Keratinocyte (primary cell): Measurements from ENCODE around the gene MOSMO. TPM values are rescaled to one million over a fixed set of nuclear protein-coding genes. Genes with fewer than 3 reads are reported as not detected.
"Not testable (repeated sequence)": the region's sequence is repeated elsewhere in the genome, so short reads cannot be mapped to it uniquely, and the experiment has no call there.

Experiments used
- DNase-seq: peaks from one replicate; pipeline ENCODE4 v3.0.0-alpha.2; 2011; ENCODE audit warnings: low read depth, missing footprints, low spot score
- FAIRE-seq: peaks from 2 replicates; lab custom pipeline; 2011; peaks lifted over from hg19 to GRCh38; lab: Jason Lieb, UNC
- H2AFZ ChIP-seq: 2 replicates; pipeline ENCODE4 v1.6.0; 2012; ENCODE audit warnings: low read length, control low read depth, inconsistent platforms; ENCODE audit not compliant: control insufficient read depth
- H3K27ac ChIP-seq: 2 replicates; pipeline ENCODE4 v1.5.1; 2011; ENCODE audit warnings: low read length; ENCODE audit not compliant: control insufficient read depth, insufficient read depth
- H3K27me3 ChIP-seq: 3 replicates; pipeline ENCODE4 v1.6.0; 2011; ENCODE audit warnings: low read length; ENCODE audit not compliant: control insufficient read depth, insufficient read depth; ENCODE audit errors: extremely low read depth
- H3K36me3 ChIP-seq, 2 experiments: 2 replicates in 1 of 2; 3 replicates in 1 of 2; pipeline ENCODE4 v1.5.1; 2011; ENCODE audit warnings: low read length in 2 of 2, mild to moderate bottlenecking in 1 of 2; ENCODE audit not compliant: control insufficient read depth in 2 of 2, insufficient read depth in 2 of 2; ENCODE audit errors: extremely low read depth in 1 of 2
- H3K4me1 ChIP-seq: 3 replicates; pipeline ENCODE4 v1.5.1; 2011; ENCODE audit warnings: low read length; ENCODE audit not compliant: control insufficient read depth, insufficient read depth; ENCODE audit errors: extremely low read depth
- H3K4me2 ChIP-seq: 3 replicates; pipeline ENCODE4 v1.6.0; 2011; ENCODE audit warnings: low read depth, low read length; ENCODE audit not compliant: control insufficient read depth, insufficient read depth; ENCODE audit errors: extremely low read depth
- H3K4me3 ChIP-seq, 3 experiments: fragments of 200-600 bp in 1 of 3; sonication (generic) in 1 of 3; 2 replicates in 2 of 3; 3 replicates in 1 of 3; pipeline ENCODE4 v1.5.1; 2011 to 2016; ENCODE audit warnings: low read length in 3 of 3, mild to moderate bottlenecking in 3 of 3, control low read depth in 2 of 3, inconsistent platforms in 1 of 3, low read depth in 1 of 3, mixed read lengths in 1 of 3, mixed run types in 1 of 3, moderate library complexity in 1 of 3; ENCODE audit not compliant: control insufficient read depth in 2 of 3, insufficient read depth in 2 of 3; ENCODE audit errors: extremely low read depth in 1 of 3
- H3K79me2 ChIP-seq: 2 replicates; pipeline ENCODE4 v1.6.0; 2012; ENCODE audit warnings: low read length; ENCODE audit not compliant: control insufficient read depth, insufficient read depth
- H3K9ac ChIP-seq: 3 replicates; pipeline ENCODE4 v1.6.0; 2011; ENCODE audit warnings: low read length; ENCODE audit not compliant: control insufficient read depth, insufficient read depth; ENCODE audit errors: extremely low read depth
- H3K9me1 ChIP-seq: 3 replicates; pipeline ENCODE4 v1.6.0; 2011; ENCODE audit warnings: low read length; ENCODE audit not compliant: control insufficient read depth, insufficient read depth; ENCODE audit errors: extremely low read depth
- H3K9me3 ChIP-seq: 2 replicates; pipeline ENCODE4 v1.5.1; 2012; ENCODE audit warnings: low read depth, low read length; ENCODE audit not compliant: control insufficient read depth
- H4K20me1 ChIP-seq: 3 replicates; pipeline ENCODE4 v1.6.0; 2011; ENCODE audit warnings: low read length; ENCODE audit not compliant: control insufficient read depth, insufficient read depth; ENCODE audit errors: extremely low read depth
- CTCF ChIP-seq, 3 experiments: IDR thresholded peaks in 1 of 3; conservative IDR thresholded peaks in 1 of 3; optimal IDR thresholded peaks in 1 of 3; 2 replicates in 2 of 3; 3 replicates in 1 of 3; pipeline versions ENCODE3 to v1.5.1; 2011; ENCODE audit warnings: low read length in 3 of 3, mild to moderate bottlenecking in 3 of 3, moderate library complexity in 2 of 3, control low read depth in 1 of 3, inconsistent platforms in 1 of 3; ENCODE audit not compliant: insufficient read depth in 2 of 3; ENCODE audit errors: extremely low read depth in 1 of 3
- EZH2 ChIP-seq: IDR thresholded peaks from one replicate; pipeline ENCODE4 v1.6.1; 2012; ENCODE audit warnings: inconsistent platforms, mild to moderate bottlenecking, low read length, moderate library complexity
- dilution Hi-C: fragments of 300-500 bp; cut with MboI; formaldehyde crosslinking; loops from one replicate; pipeline ENCODE4 v1.7.0; 2020; ENCODE audit warnings: low sequenced_read_pairs; ENCODE audit not compliant: extremely low pct_ligation_motif_present
- polyA plus RNA-seq, 5 experiments: library from polyadenylated mRNA; depleted of rRNA in 3 of 5; stranded (reverse) in 3 of 5; stranded (forward) in 1 of 5; unstranded in 1 of 5; fragments of >200 nt; gene quantifications; 1 replicate in 1 of 5; 2 replicates in 3 of 5; 3 replicates in 1 of 5; pipeline versions ENCODE4 v1.2.1 to v1.2.3, GENCODE V29; 2011 to 2012; ENCODE audit warnings: missing spikeins in 2 of 5, low read depth in 1 of 5, low replicate concordance in 1 of 5

Gene MOSMO
- polyA plus RNA-seq, 1 donor (not counting 4 experiments of a cell fraction or from before 2014, with no cell fraction given) = 26.2 TPM

GRCh38 chr16:22103441-22103840, 95.5 kb downstream of the MOSMO start:
- H3K9ac ChIP-seq = no peak overlapping the region
- H3K4me2 ChIP-seq = no peak overlapping the region
- H3K4me1 ChIP-seq = no peaks in the 10 kb centered on the region
- H3K27me3 ChIP-seq = peaks cover 15% of the 10 kb centered on the region
- dilution Hi-C loops = no loop called here
- no peaks in the 10 kb centered on the region for H4K20me1 ChIP-seq
- H3K36me3 ChIP-seq = no peaks in the 10 kb centered on the region
- TF ChIP-seq CTCF (optimal IDR thresholded peaks at IDR 0.05 in 1 of 3, IDR thresholded peaks at IDR 0.05 in 1 of 3, conservative IDR thresholded peaks at IDR 0.05 in 1 of 3; ENCODE audit: extremely low read depth in 1 of 3, insufficient read depth in 2 of 3, low read length in 3 of 3) = no peak
- no peak for TF ChIP-seq EZH2
- H3K9me3 ChIP-seq = no peaks in the 10 kb centered on the region
- no peaks in the 10 kb centered on the region for H3K79me2 ChIP-seq
- no peak overlapping the region for H2AFZ ChIP-seq
- H3K9me1 ChIP-seq = no peaks in the 10 kb centered on the region
- no peak overlapping the region for H3K27ac ChIP-seq
- H3K4me3 ChIP-seq = no peak overlapping the region
- DNase-seq = no peak
- no peak for FAIRE-seq

- no peak overlapping the region for H3K27ac ChIP-seq
- no peak overlapping the region for H2AFZ ChIP-seq
- dilution Hi-C loops = no loop called here
- DNase-seq (no peak), FAIRE-seq (no peak)
- H3K4me3 ChIP-seq = no peak overlapping the region
- no peaks in the 10 kb centered on the region for H3K4me1 ChIP-seq
- H4K20me1 ChIP-seq = no peaks in the 10 kb centered on the region
- H3K9me3 ChIP-seq = no peaks in the 10 kb centered on the region
- TF ChIP-seq CTCF (optimal IDR thresholded peaks at IDR 0.05 in 1 of 3, IDR thresholded peaks at IDR 0.05 in 1 of 3, conservative IDR thresholded peaks at IDR 0.05 in 1 of 3; ENCODE audit: extremely low read depth in 1 of 3, insufficient read depth in 2 of 3, low read length in 3 of 3) (no peak), EZH2 (no peak)
- no peaks in the 10 kb centered on the region for H3K9me1 ChIP-seq
- peaks cover 35% of the 10 kb centered on the region for H3K27me3 ChIP-seq
- H3K36me3 ChIP-seq = no peaks in the 10 kb centered on the region
- H3K9ac ChIP-seq = no peak overlapping the region
- no peaks in the 10 kb centered on the region for H3K79me2 ChIP-seq
- H3K4me2 ChIP-seq = no peak overlapping the region
These were observed 101.5 kb downstream of the MOSMO start for GRCh38 chr16:22109258-22109898.

GRCh38 chr16:22111629-22112028, 103.7 kb downstream of the MOSMO start:
- H3K79me2 ChIP-seq, H3K4me2 ChIP-seq, H3K36me3 ChIP-seq, H3K9me3 ChIP-seq, H3K27ac ChIP-seq, H3K4me1 ChIP-seq, H3K9me1 ChIP-seq, dilution Hi-C loops, FAIRE-seq, H3K4me3 ChIP-seq, DNase-seq, H2AFZ ChIP-seq, H3K9ac ChIP-seq, H4K20me1 ChIP-seq: not testable (repeated sequence)
- peaks cover 27% of the 10 kb centered on the region for H3K27me3 ChIP-seq
